Astrocyte (in vitro differentiated cells and primary cell): Measurements from ENCODE around the gene SIVA1.

Experiments
- CTCF ChIP-seq: IDR thresholded peaks from 2 replicates; pipeline ENCODE4 v1.5.1; 2011; ENCODE audit warnings: low read depth, mild to moderate bottlenecking, inconsistent platforms, low read length, moderate library complexity; ENCODE audit not compliant: insufficient read depth
- EZH2 ChIP-seq: IDR thresholded peaks from 2 replicates; pipeline ENCODE4 v1.6.1; 2012; ENCODE audit warnings: mild to moderate bottlenecking, low read length, inconsistent platforms; ENCODE audit not compliant: insufficient read depth

DNA sequence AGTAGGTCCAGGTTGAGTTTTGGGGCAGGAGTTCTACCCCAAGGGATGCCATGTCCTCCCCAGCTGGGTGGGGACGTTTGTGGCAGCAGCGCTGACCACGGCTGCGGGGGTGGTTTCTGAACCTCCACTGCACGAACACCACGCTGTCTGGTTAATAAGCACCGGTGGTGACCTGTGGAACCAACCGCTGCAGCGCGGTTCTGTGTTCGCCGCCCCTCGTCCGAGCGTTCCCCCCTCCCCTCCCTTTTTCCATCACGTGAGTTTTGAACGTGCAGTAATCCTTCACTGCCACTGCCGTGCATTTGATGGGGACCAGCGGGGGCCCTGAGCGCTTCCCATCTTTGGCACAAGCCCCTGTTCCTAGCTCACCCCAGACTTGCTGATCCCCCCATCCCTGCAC lies 35.3 kb upstream of the SIVA1 start:
- TF ChIP-seq CTCF (no peak), EZH2 (no peak)
